CD4-positive, alpha-beta T cell (primary cell): ENCODE results near the gene LETM1. TPM values are rescaled to one million over a fixed set of nuclear protein-coding genes. Genes with fewer than 3 reads are reported as not detected.

Experiments used
- ATAC-seq: fragments of 200-7000 bp; cut with Tn5 transposase; one replicate; pipeline ENCODE4 v1.10.0; 2022; ENCODE audit warnings: mild to moderate bottlenecking; ENCODE audit not compliant: poor library complexity
- CTCF ChIA-PET: fragments of 350-600 bp; sonication (Branson Sonifier 250); formaldehyde crosslinking; loops from one replicate; lab custom pipeline; 2021; ENCODE audit warnings: antibody characterized with exemption, inconsistent platforms; lab: Charles Lee
- POLR2A ChIA-PET: fragments of 350-600 bp; sonication (Branson Sonifier 250); formaldehyde crosslinking; loops from one replicate; lab custom pipeline; 2021; ENCODE audit warnings: antibody characterized with exemption, inconsistent platforms; lab: Charles Lee
- DNase-seq, 14 experiments: peaks; one replicate each; pipeline ENCODE4 v3.0.0-alpha.2; 2013 to 2020; ENCODE audit warnings: mixed read lengths in 2 of 14
- H3K27ac ChIP-seq, 2 donors: one replicate each; pipeline versions ENCODE4 v1.5.1 to v1.7.0; 2013; ENCODE audit warnings: low read length in 2 of 2, low read depth in 1 of 2, mild to moderate bottlenecking in 1 of 2
- H3K27me3 ChIP-seq, 2 experiments: 1 replicate in 1 of 2; 2 replicates in 1 of 2; pipeline versions ENCODE4 v1.6.1 to v1.7.0; 2013; ENCODE audit warnings: low read length in 2 of 2, control low read depth in 1 of 2, mild to moderate bottlenecking in 1 of 2, moderate library complexity in 1 of 2; ENCODE audit not compliant: insufficient read depth in 2 of 2, control insufficient read depth in 1 of 2
- H3K36me3 ChIP-seq: one replicate; pipeline ENCODE4 v1.6.1; 2013; ENCODE audit warnings: low read length, control low read depth; ENCODE audit not compliant: insufficient read depth
- H3K4me1 ChIP-seq: one replicate; pipeline ENCODE4 v1.6.1; 2013; ENCODE audit warnings: low read length, control low read depth; ENCODE audit not compliant: insufficient read depth
- H3K4me3 ChIP-seq: one replicate; pipeline ENCODE4 v1.5.1; 2013; ENCODE audit warnings: mild to moderate bottlenecking, low read length, moderate library complexity
- H3K9me3 ChIP-seq, 2 experiments: 1 replicate in 1 of 2; 2 replicates in 1 of 2; pipeline versions ENCODE4 v1.6.1 to v1.7.0; 2013; ENCODE audit warnings: low read length in 2 of 2, mild to moderate bottlenecking in 2 of 2, control low read depth in 1 of 2, moderate library complexity in 1 of 2; ENCODE audit not compliant: control insufficient read depth in 1 of 2, insufficient read depth in 1 of 2
- H3K27ac Mint-ChIP-seq: one replicate; pipeline ENCODE4 v1.8.0; 2020; ENCODE audit warnings: mixed read lengths
- H3K27me3 Mint-ChIP-seq: one replicate; pipeline ENCODE4 v1.8.0; 2021; ENCODE audit warnings: mixed read lengths
- H3K36me3 Mint-ChIP-seq: one replicate; pipeline ENCODE4 v1.8.0; 2021; ENCODE audit warnings: low read depth, mixed read lengths
- H3K4me1 Mint-ChIP-seq: one replicate; pipeline ENCODE4 v1.8.0; 2021; ENCODE audit warnings: low read depth, mixed read lengths
- H3K4me3 Mint-ChIP-seq: one replicate; pipeline ENCODE4 v1.8.0; 2020; ENCODE audit warnings: mild to moderate bottlenecking, mixed read lengths
- H3K9me3 Mint-ChIP-seq: one replicate; pipeline ENCODE4 v1.8.0; 2020; ENCODE audit warnings: mixed read lengths
- intact Hi-C, 2 experiments: fragments of 100-400 bp; cut with DNase I in 1 of 2; cut with micrococcal nuclease in 1 of 2; formaldehyde crosslinking; loops; one replicate each; pipeline versions ENCODE4 v1.15.1 to v1.9.0; 2023 to 2025; cut with DNase I, micrococcal nuclease
- total RNA-seq, 174 experiments: library from RNA in 2 of 174; stranded (reverse) in 2 of 174; gene quantifications; one replicate each; pipeline ENCODE4 v1.2.3 and lab custom pipeline; 2021 to 2026
- TF ChIP-seq, protein P1 (sequence below): fragments of 200-600 bp; IDR thresholded peaks from one replicate; pipeline ENCODE4 v1.8.0; 2022; ENCODE audit warnings: antibody characterized with exemption, mild to moderate bottlenecking

LETM1 gene
- total RNA-seq, 2 experiments from 2014 or later = 21.2 to 25.2 TPM

DNA sequence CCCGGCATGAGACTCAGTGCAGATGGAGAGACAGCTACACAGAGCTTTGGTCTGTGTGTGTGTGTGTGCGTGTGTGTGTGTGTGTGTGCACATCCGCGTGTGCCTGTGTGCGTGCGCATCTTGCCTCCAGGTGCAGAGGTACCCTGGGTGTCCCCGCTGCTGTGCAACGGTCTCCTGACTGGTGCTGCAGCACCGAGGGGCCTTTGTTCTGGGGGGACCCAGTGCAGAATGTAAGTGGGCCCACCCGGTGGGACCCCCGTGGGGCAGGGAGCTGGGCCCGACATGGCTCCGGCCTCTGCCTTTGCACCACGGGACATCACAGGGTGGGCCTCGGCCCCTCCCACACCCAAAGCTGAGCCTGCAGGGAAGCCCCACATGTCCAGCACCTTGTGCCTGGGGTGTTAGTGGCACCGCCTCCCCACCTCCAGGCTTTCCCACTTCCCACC lies 48.6 kb downstream of the LETM1 start:
- ATAC-seq (no peak), DNase-seq (no peak)
- no peaks in the 10 kb centered on the region for H3K27me3 ChIP-seq
- intact Hi-C loops = no loop called here
- no peaks in the 10 kb centered on the region for H3K36me3 ChIP-seq
- ChIA-PET CTCF (no interaction called here), POLR2A (interaction anchor here (0.6 kb wide), 1 partner anchor 90 kb away, joined by 4 read pairs; no protein-coding TSS in a partner anchor)
- H3K4me3 Mint-ChIP-seq = no peak overlapping the region
- H3K36me3 Mint-ChIP-seq = peaks cover 2% of the 10 kb centered on the region
- no peak overlapping the region for H3K27ac Mint-ChIP-seq
- H3K9me3 ChIP-seq = peaks cover 0 to 4% of the 10 kb centered on the region in 2 experiments
- no peak overlapping the region for H3K27ac ChIP-seq
- no peaks in the 10 kb centered on the region for H3K4me1 ChIP-seq
- TF ChIP-seq, protein P1, sequence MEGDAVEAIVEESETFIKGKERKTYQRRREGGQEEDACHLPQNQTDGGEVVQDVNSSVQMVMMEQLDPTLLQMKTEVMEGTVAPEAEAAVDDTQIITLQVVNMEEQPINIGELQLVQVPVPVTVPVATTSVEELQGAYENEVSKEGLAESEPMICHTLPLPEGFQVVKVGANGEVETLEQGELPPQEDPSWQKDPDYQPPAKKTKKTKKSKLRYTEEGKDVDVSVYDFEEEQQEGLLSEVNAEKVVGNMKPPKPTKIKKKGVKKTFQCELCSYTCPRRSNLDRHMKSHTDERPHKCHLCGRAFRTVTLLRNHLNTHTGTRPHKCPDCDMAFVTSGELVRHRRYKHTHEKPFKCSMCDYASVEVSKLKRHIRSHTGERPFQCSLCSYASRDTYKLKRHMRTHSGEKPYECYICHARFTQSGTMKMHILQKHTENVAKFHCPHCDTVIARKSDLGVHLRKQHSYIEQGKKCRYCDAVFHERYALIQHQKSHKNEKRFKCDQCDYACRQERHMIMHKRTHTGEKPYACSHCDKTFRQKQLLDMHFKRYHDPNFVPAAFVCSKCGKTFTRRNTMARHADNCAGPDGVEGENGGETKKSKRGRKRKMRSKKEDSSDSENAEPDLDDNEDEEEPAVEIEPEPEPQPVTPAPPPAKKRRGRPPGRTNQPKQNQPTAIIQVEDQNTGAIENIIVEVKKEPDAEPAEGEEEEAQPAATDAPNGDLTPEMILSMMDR = no peak
- H3K4me1 Mint-ChIP-seq = no peaks in the 10 kb centered on the region
- H3K9me3 Mint-ChIP-seq = no peaks in the 10 kb centered on the region
- H3K27me3 Mint-ChIP-seq = no peaks in the 10 kb centered on the region
- H3K4me3 ChIP-seq = no peak overlapping the region

DNA sequence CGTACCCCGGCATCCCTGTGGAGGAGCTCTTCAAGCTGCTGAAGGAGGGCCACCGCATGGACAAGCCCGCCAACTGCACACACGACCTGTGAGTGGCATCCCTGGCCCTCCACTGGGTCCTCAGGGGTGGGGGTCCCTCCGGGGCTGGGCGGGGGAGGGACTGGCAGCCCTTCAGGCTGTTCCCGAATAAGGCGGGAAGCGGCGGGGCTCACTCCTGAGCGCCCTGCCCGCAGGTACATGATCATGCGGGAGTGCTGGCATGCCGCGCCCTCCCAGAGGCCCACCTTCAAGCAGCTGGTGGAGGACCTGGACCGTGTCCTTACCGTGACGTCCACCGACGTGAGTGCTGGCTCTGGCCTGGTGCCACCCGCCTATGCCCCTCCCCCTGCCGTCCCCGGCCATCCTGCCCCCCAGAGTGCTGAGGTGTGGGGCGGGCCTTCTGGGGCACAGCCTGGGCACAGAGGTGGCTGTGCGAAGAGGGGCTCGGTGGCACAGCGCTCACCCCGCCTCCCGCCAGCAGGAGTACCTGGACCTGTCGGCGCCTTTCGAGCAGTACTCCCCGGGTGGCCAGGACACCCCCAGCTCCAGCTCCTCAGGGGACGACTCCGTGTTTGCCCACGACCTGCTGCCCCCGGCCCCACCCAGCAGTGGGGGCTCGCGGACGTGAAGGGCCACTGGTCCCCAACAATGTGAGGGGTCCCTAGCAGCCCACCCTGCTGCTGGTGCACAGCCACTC lies 49.2 kb downstream of the LETM1 start:
- no peak overlapping the region for H3K4me3 Mint-ChIP-seq
- intact Hi-C loops = no loop called here
- no peak overlapping the region for H3K27ac ChIP-seq

DNA sequence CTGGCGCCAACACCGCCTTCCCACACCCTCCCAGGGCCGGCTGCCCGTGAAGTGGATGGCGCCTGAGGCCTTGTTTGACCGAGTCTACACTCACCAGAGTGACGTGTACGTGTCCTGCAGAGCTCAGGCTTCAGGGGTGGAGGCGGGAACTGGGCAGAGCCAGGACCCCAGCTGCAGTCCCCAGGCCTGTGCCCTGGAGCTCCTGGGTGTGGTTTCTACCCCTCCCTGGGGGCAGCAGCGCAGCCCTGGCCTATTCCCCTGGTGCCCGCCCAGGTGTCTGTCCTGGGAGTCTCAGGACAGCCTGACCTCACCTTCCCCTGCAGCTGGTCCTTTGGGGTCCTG lies 49.8 kb downstream of the LETM1 start:
- ChIA-PET POLR2A (no interaction called here), CTCF (no interaction called here)
- no peak for DNase-seq
- no peak overlapping the region for H3K4me3 Mint-ChIP-seq
- no peaks in the 10 kb centered on the region for H3K36me3 ChIP-seq
- intact Hi-C loops = no loop called here
- no peaks in the 10 kb centered on the region for H3K9me3 Mint-ChIP-seq
- H3K4me1 Mint-ChIP-seq = no peaks in the 10 kb centered on the region
- no peak overlapping the region for H3K27ac Mint-ChIP-seq
- H3K27me3 Mint-ChIP-seq = no peaks in the 10 kb centered on the region
- no peak overlapping the region for H3K4me3 ChIP-seq
- ATAC-seq = no peak
- no peaks in the 10 kb centered on the region for H3K27me3 ChIP-seq
- no peak overlapping the region for H3K27ac ChIP-seq
- H3K9me3 ChIP-seq = peaks cover 0 to 4% of the 10 kb centered on the region in 2 experiments
- H3K4me1 ChIP-seq = no peaks in the 10 kb centered on the region
- TF ChIP-seq, protein P1 = no peak
- no peaks in the 10 kb centered on the region for H3K36me3 Mint-ChIP-seq

More for the DNA sequence above, 49.2 kb downstream of the LETM1 start:
- TF ChIP-seq, protein P1 = no peak
- peaks cover 0 to 4% of the 10 kb centered on the region in 2 experiments for H3K9me3 ChIP-seq
- no peak for ATAC-seq
- CTCF ChIA-PET = no interaction called here
- H3K4me3 ChIP-seq = no peak overlapping the region
- POLR2A ChIA-PET = interaction anchor here (0.6 kb wide), 1 partner anchor 90 kb away, joined by 4 read pairs; no protein-coding TSS in a partner anchor
- no peaks in the 10 kb centered on the region for H3K36me3 ChIP-seq
- no peaks in the 10 kb centered on the region for H3K4me1 Mint-ChIP-seq
- no peaks in the 10 kb centered on the region for H3K36me3 Mint-ChIP-seq
- no peaks in the 10 kb centered on the region for H3K9me3 Mint-ChIP-seq
- no peak for DNase-seq
- H3K27me3 ChIP-seq = no peaks in the 10 kb centered on the region
- H3K27ac Mint-ChIP-seq = no peak overlapping the region
- no peaks in the 10 kb centered on the region for H3K4me1 ChIP-seq
- H3K27me3 Mint-ChIP-seq = no peaks in the 10 kb centered on the region
